ENCODE results near the gene SLC7A6OS. TPM values are rescaled to one million over a fixed set of nuclear protein-coding genes. Genes with fewer than 3 reads are reported as not detected.

Gene SLC7A6OS
- total RNA-seq, 1 experiment from 2014 or later, result 16.4 TPM

DNA sequence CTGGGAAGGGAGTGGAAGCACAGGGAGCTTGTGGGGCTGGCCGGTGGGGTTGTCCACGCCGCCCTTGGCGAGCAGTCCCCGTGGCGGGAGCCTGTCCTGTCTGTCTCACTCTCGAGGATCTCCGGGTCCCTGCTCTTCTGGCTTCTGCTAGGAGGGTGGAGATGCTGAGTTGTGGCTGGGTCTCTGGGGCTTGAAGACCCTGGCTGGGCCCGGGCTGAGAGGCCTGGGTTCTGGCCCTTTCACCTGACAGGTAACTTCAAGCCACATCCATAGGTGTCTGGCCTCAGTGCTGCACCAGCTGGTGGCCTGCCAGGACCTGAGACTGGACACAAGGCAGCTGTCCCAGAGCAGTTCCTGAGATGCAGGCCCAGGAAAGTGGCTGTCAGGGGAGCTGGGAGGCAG is 46.8 kb upstream of the SLC7A6OS start (continued):
- TF ChIP-seq, protein P1, sequence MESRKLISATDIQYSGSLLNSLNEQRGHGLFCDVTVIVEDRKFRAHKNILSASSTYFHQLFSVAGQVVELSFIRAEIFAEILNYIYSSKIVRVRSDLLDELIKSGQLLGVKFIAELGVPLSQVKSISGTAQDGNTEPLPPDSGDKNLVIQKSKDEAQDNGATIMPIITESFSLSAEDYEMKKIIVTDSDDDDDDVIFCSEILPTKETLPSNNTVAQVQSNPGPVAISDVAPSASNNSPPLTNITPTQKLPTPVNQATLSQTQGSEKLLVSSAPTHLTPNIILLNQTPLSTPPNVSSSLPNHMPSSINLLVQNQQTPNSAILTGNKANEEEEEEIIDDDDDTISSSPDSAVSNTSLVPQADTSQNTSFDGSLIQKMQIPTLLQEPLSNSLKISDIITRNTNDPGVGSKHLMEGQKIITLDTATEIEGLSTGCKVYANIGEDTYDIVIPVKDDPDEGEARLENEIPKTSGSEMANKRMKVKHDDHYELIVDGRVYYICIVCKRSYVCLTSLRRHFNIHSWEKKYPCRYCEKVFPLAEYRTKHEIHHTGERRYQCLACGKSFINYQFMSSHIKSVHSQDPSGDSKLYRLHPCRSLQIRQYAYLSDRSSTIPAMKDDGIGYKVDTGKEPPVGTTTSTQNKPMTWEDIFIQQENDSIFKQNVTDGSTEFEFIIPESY (IDR thresholded peaks at IDR 0.05; ENCODE audit: extremely low read depth, insufficient replicate concordance, low read length), result no peak
- TF ChIP-seq ELF1 (IDR thresholded peaks at IDR 0.05; ENCODE audit: borderline replicate concordance, low read depth), result no peak
- TF ChIP-seq EZH2phosphoT487 (IDR thresholded peaks at IDR 0.05; ENCODE audit: borderline replicate concordance), result no peak
- no peak for TF ChIP-seq SIN3A (IDR thresholded peaks at IDR 0.05; ENCODE audit: low read depth)
- TF ChIP-seq, protein P2, sequence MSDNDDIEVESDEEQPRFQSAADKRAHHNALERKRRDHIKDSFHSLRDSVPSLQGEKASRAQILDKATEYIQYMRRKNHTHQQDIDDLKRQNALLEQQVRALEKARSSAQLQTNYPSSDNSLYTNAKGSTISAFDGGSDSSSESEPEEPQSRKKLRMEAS (IDR thresholded peaks at IDR 0.05), result no peak
- TF ChIP-seq FOSL1 (IDR thresholded peaks at IDR 0.05; ENCODE audit: low read depth), result no peak
- no peak for TF ChIP-seq TCF7L2 (IDR thresholded peaks at IDR 0.05; ENCODE audit: borderline replicate concordance, extremely low read depth, insufficient read depth, insufficient read length)
- no peak for TF ChIP-seq EZH2 (IDR thresholded peaks at IDR 0.05)
- TF ChIP-seq CBX3 (IDR thresholded peaks at IDR 0.05; ENCODE audit: low read depth), result no peak
- TF ChIP-seq RAD21 (IDR thresholded peaks at IDR 0.05; ENCODE audit: low read depth), result no peak

DNA sequence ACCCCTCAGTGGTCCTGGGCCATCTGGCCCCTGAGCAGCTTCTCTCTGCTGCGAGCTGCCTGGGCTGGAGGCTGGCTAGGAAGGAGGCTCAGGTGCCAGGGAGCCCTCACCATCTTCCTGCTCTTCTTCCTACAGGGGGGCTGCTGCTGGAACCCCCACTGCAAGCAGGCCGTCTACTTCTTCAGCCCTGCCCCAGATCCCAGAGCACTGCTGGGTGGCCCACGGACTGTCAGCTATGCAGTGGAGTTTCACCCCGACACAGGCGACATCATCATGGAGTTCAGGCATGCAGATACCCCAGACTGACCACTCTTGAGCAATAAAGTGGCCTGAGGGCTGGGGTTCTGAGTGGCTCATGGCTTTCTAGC is 46.2 kb upstream of the SLC7A6OS start:
- Histone ChIP-seq H3K27ac (ENCODE audit: low read depth, low read length) (no peak overlapping the region), H3K9me2 (ENCODE audit: insufficient read depth) (no peaks in the 10 kb centered on the region), H3K79me2 (ENCODE audit: insufficient read depth, low read length) (no peaks in the 10 kb centered on the region), H3K4me1 (ENCODE audit: control insufficient read depth in 1 of 2, insufficient read depth in 2 of 2, low read length in 2 of 2) (no peaks in the 10 kb centered on the region), H4K20me1 (ENCODE audit: insufficient read depth) (no peaks in the 10 kb centered on the region), H3K36me3 (ENCODE audit: control insufficient read depth in 1 of 2, insufficient read depth in 2 of 2, low read length in 2 of 2) (peaks cover 0 to 11% of the 10 kb centered on the region in 2 experiments; a peak in 3 of 4 replicates), H3K27me3 (ENCODE audit: insufficient read depth, low read length) (no peaks in the 10 kb centered on the region), H3K4me3 (replicated peaks in 1 of 2; ENCODE audit: low read depth in 1 of 2, low read length in 2 of 2) (no peak overlapping the region), H3K9me3 (ENCODE audit: control insufficient read depth in 1 of 2, insufficient read depth in 1 of 2, low read depth in 1 of 2, low read length in 2 of 2) (no peaks in the 10 kb centered on the region), H3K9ac (ENCODE audit: low read length) (no peak overlapping the region), H3K4me2 (ENCODE audit: low read length) (no peak overlapping the region), H2AFZ (ENCODE audit: low read depth, low read length, poor library complexity, severe bottlenecking) (no peak overlapping the region)
- intact Hi-C loops (cut with micrococcal nuclease), result no loop called here
- ChIA-PET CTCF (no interaction called here), RAD21 (ENCODE audit: low non-redundant PET in 1 of 2, low total read pairs in 2 of 2, uncharacterized antibody in 2 of 2, unreplicated experiment in 2 of 2) (no interaction called here), POLR2A (no interaction called here)
- no peak for TF ChIP-seq FOSL1 (IDR thresholded peaks at IDR 0.05; ENCODE audit: low read depth)
- TF ChIP-seq SRF (IDR thresholded peaks at IDR 0.05; ENCODE audit: low read depth), result no peak
- TF ChIP-seq RAD21 (IDR thresholded peaks at IDR 0.05; ENCODE audit: low read depth), result no peak
- TF ChIP-seq, protein P3, sequence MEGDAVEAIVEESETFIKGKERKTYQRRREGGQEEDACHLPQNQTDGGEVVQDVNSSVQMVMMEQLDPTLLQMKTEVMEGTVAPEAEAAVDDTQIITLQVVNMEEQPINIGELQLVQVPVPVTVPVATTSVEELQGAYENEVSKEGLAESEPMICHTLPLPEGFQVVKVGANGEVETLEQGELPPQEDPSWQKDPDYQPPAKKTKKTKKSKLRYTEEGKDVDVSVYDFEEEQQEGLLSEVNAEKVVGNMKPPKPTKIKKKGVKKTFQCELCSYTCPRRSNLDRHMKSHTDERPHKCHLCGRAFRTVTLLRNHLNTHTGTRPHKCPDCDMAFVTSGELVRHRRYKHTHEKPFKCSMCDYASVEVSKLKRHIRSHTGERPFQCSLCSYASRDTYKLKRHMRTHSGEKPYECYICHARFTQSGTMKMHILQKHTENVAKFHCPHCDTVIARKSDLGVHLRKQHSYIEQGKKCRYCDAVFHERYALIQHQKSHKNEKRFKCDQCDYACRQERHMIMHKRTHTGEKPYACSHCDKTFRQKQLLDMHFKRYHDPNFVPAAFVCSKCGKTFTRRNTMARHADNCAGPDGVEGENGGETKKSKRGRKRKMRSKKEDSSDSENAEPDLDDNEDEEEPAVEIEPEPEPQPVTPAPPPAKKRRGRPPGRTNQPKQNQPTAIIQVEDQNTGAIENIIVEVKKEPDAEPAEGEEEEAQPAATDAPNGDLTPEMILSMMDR (IDR thresholded peaks at IDR 0.05 in 2 of 3, conservative IDR thresholded peaks at IDR 0.05 in 1 of 3; ENCODE audit: borderline replicate concordance in 1 of 3, insufficient read depth in 1 of 3, low read depth in 2 of 3, low read length in 2 of 3), result no peak
- no peak for TF ChIP-seq EZH2phosphoT487 (IDR thresholded peaks at IDR 0.05; ENCODE audit: borderline replicate concordance)
- TF ChIP-seq ZNF274 (IDR thresholded peaks at IDR 0.05; ENCODE audit: low read depth, low read length), result no peak
- no peak for TF ChIP-seq SIN3A (IDR thresholded peaks at IDR 0.05; ENCODE audit: low read depth)
- no peak for TF ChIP-seq EGR1 (IDR thresholded peaks at IDR 0.05; ENCODE audit: low read depth)
- no peak for TF ChIP-seq CEBPB (IDR thresholded peaks at IDR 0.05; ENCODE audit: low read depth)
- TF ChIP-seq ZFX (IDR thresholded peaks at IDR 0.05), result no peak
- TF ChIP-seq, protein P4, sequence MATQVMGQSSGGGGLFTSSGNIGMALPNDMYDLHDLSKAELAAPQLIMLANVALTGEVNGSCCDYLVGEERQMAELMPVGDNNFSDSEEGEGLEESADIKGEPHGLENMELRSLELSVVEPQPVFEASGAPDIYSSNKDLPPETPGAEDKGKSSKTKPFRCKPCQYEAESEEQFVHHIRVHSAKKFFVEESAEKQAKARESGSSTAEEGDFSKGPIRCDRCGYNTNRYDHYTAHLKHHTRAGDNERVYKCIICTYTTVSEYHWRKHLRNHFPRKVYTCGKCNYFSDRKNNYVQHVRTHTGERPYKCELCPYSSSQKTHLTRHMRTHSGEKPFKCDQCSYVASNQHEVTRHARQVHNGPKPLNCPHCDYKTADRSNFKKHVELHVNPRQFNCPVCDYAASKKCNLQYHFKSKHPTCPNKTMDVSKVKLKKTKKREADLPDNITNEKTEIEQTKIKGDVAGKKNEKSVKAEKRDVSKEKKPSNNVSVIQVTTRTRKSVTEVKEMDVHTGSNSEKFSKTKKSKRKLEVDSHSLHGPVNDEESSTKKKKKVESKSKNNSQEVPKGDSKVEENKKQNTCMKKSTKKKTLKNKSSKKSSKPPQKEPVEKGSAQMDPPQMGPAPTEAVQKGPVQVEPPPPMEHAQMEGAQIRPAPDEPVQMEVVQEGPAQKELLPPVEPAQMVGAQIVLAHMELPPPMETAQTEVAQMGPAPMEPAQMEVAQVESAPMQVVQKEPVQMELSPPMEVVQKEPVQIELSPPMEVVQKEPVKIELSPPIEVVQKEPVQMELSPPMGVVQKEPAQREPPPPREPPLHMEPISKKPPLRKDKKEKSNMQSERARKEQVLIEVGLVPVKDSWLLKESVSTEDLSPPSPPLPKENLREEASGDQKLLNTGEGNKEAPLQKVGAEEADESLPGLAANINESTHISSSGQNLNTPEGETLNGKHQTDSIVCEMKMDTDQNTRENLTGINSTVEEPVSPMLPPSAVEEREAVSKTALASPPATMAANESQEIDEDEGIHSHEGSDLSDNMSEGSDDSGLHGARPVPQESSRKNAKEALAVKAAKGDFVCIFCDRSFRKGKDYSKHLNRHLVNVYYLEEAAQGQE (IDR thresholded peaks at IDR 0.05; ENCODE audit: low read depth), result no peak
- TF ChIP-seq ELF1 (IDR thresholded peaks at IDR 0.05; ENCODE audit: borderline replicate concordance, low read depth), result no peak
- no peak for TF ChIP-seq EZH2 (IDR thresholded peaks at IDR 0.05)
- no peak for TF ChIP-seq POLR2AphosphoS5 (IDR thresholded peaks at IDR 0.05; ENCODE audit: low read depth, low read length)
- ATAC-seq (no peak), DNase-seq (ENCODE audit: low read depth, low spot score) (no peak)
- no TSS peak for BruUV-seq (replicated peaks)
